ENCODE measurements around the gene HEPACAM.

The HEPACAM gene

GRCh38 chr11:124920356-124920755 is 15.5 kb downstream of the HEPACAM start:
- Histone ChIP-seq H4K5ac (ENCODE audit: low read length) (peak overlapping the region; percentile 59), H2BK120ac (ENCODE audit: low read depth, low read length) (no peak overlapping the region), H4K8ac (ENCODE audit: low read depth, low read length) (no peak overlapping the region), H2BK15ac (replicated peaks; ENCODE audit: low read depth) (no peak overlapping the region), H3K79me2 (ENCODE audit: control insufficient read depth, insufficient read depth, low read length) (no peaks in the 10 kb centered on the region), H3K4me3 (ENCODE audit: low read length) (no peak overlapping the region), H3K9ac (ENCODE audit: low read length) (peak overlapping the region; percentile 32), H3K18ac (ENCODE audit: low read length) (no peak overlapping the region), H3K56ac (ENCODE audit: low read length) (peak overlapping the region; percentile 56), H3K27ac (ENCODE audit: low read depth, low read length) (no peak overlapping the region), H2AK5ac (ENCODE audit: low read length) (no peak overlapping the region), H3K4me1 (ENCODE audit: control insufficient read depth, low read depth, low read length) (peaks cover 4% of the 10 kb centered on the region), H3K4ac (ENCODE audit: low read depth, low read length) (no peak overlapping the region), H3K27me3 (ENCODE audit: insufficient read depth, low read length, poor library complexity) (no peaks in the 10 kb centered on the region), H3K36me3 (ENCODE audit: control insufficient read depth, insufficient read depth, low read length) (no peaks in the 10 kb centered on the region), H2BK5ac (ENCODE audit: low read length) (no peak overlapping the region), H3K4me2 (ENCODE audit: low read length) (peak overlapping the region; percentile 25), H3K23ac (ENCODE audit: low read length) (no peak overlapping the region), H3K79me1 (ENCODE audit: low read length) (no peaks in the 10 kb centered on the region)
- no CpG with 5 or more reads among the region's 5 CpGs for WGBS (ENCODE audit: extremely low coverage, insufficient coverage, low lambda C conversion rate)
- no peak for DNase-seq

DNA sequence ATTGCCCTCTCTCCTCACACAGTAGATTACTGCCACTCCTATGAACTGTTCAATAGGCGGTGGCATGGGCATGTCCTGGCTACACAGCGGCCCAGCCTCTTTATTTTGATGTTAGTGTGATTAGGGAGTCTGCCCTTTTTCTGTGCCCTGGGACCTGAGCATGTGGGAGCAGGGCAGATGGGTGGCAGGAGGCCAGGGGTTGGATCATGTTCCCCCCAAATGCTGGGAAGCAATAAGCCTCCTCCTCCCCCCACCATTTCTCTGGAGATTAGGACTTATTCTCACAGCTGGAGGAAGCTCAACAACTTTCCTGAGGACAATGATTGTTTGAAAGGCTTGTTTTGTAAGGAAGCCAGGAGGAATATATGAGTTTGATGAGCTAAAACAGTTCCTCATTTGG is 15.9 kb downstream of the HEPACAM start:
- Histone ChIP-seq H4K5ac (ENCODE audit: low read length) (peak overlapping the region; percentile 59), H2BK5ac (ENCODE audit: low read length) (no peak overlapping the region), H3K27me3 (ENCODE audit: insufficient read depth, low read length, poor library complexity) (no peaks in the 10 kb centered on the region), H3K56ac (ENCODE audit: low read length) (no peak overlapping the region), H3K4ac (ENCODE audit: low read depth, low read length) (no peak overlapping the region), H2AK5ac (ENCODE audit: low read length) (no peak overlapping the region), H3K9ac (ENCODE audit: low read length) (no peak overlapping the region), H4K8ac (ENCODE audit: low read depth, low read length) (no peak overlapping the region), H3K4me3 (ENCODE audit: low read length) (no peak overlapping the region), H3K27ac (ENCODE audit: low read depth, low read length) (no peak overlapping the region), H3K79me2 (ENCODE audit: control insufficient read depth, insufficient read depth, low read length) (no peaks in the 10 kb centered on the region), H3K36me3 (ENCODE audit: control insufficient read depth, insufficient read depth, low read length) (no peaks in the 10 kb centered on the region), H3K18ac (ENCODE audit: low read length) (no peak overlapping the region), H3K79me1 (ENCODE audit: low read length) (no peaks in the 10 kb centered on the region), H3K4me2 (ENCODE audit: low read length) (no peak overlapping the region), H3K23ac (ENCODE audit: low read length) (no peak overlapping the region), H3K4me1 (ENCODE audit: control insufficient read depth, low read depth, low read length) (peaks cover 4% of the 10 kb centered on the region), H2BK15ac (replicated peaks; ENCODE audit: low read depth) (no peak overlapping the region), H2BK120ac (ENCODE audit: low read depth, low read length) (no peak overlapping the region)
- DNase-seq, result no peak
- WGBS (ENCODE audit: extremely low coverage, insufficient coverage, low lambda C conversion rate), result no CpG with 5 or more reads among the region's 2 CpGs

- H2BK5ac ChIP-seq (ENCODE audit: low read length), result no peak within 1 kb of the TSS
- no peak within 1 kb of the TSS for H3K56ac ChIP-seq (ENCODE audit: low read length)
- no peak within 1 kb of the TSS for H3K4ac ChIP-seq (ENCODE audit: low read depth, low read length)
- no peak within 1 kb of the TSS for H3K23ac ChIP-seq (ENCODE audit: low read length)
- no peak for DNase-seq
- no peak within 1 kb of the TSS for H2BK15ac ChIP-seq (replicated peaks; ENCODE audit: low read depth)
- no peaks in the 10 kb centered on the region for H3K79me1 ChIP-seq (ENCODE audit: low read length)
- H3K27ac ChIP-seq (ENCODE audit: low read depth, low read length), result no peak within 1 kb of the TSS
- no peak within 1 kb of the TSS for H2BK120ac ChIP-seq (ENCODE audit: low read depth, low read length)
- no peaks in the 10 kb centered on the region for H3K79me2 ChIP-seq (ENCODE audit: control insufficient read depth, insufficient read depth, low read length)
- H4K8ac ChIP-seq (ENCODE audit: low read depth, low read length), result no peak within 1 kb of the TSS
- no peak within 1 kb of the TSS for H4K5ac ChIP-seq (ENCODE audit: low read length)
- WGBS (ENCODE audit: extremely low coverage, insufficient coverage, low lambda C conversion rate), result 100% methylated on average over 3 of the region's 3 CpGs
- H3K18ac ChIP-seq (ENCODE audit: low read length), result no peak within 1 kb of the TSS
- peaks cover 4% of the 10 kb centered on the region for H3K4me1 ChIP-seq (ENCODE audit: control insufficient read depth, low read depth, low read length)
- H3K9ac ChIP-seq (ENCODE audit: low read length), result no peak within 1 kb of the TSS
- no peak within 1 kb of the TSS for H3K4me2 ChIP-seq (ENCODE audit: low read length)
- no peaks in the 10 kb centered on the region for H3K27me3 ChIP-seq (ENCODE audit: insufficient read depth, low read length, poor library complexity)
- no peak within 1 kb of the TSS for H2AK5ac ChIP-seq (ENCODE audit: low read length)
- H3K4me3 ChIP-seq (ENCODE audit: low read length), result no peak within 1 kb of the TSS
- H3K36me3 ChIP-seq (ENCODE audit: control insufficient read depth, insufficient read depth, low read length), result no peaks in the 10 kb centered on the region
Measured at GRCh38 chr11:124918950-124919349, 16.9 kb downstream of the HEPACAM start, which contains the start of gene HEPN1. Gene HEPN1, plus strand, starts transcription at chr11:124919250.

DNA sequence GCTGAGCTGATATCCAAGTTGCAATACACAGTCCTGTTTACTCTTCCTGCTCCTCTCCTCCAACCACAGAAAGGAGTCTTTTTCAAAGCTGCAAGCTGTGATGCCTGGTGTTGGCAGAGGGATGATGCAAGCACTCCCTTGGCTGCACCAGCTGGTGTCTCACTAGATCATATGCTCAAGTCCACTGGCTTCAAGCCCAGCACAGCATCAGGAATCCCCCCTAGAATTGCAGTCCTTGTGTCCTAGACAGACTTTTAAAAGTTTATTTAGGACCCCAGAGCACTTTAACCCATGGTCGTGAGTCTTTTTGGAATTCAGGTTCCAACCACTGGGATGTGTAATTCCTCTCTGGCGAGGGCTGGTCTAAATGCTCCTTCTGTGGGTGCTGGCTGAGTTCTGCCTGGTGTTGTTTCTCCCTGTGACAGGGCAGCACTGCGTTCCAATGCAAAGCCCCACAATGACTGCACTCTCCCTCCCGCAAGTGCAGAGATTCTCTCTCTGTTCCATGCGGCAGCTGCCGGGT is 18.7 kb downstream of the HEPACAM start:
- peak; percentile 27 for DNase-seq
- Histone ChIP-seq H2BK15ac (replicated peaks; ENCODE audit: low read depth) (no peak overlapping the region), H3K9ac (ENCODE audit: low read length) (no peak overlapping the region), H3K36me3 (ENCODE audit: control insufficient read depth, insufficient read depth, low read length) (no peaks in the 10 kb centered on the region), H3K79me2 (ENCODE audit: control insufficient read depth, insufficient read depth, low read length) (no peaks in the 10 kb centered on the region), H2BK120ac (ENCODE audit: low read depth, low read length) (no peak overlapping the region), H4K8ac (ENCODE audit: low read depth, low read length) (no peak overlapping the region), H3K56ac (ENCODE audit: low read length) (no peak overlapping the region), H3K27me3 (ENCODE audit: insufficient read depth, low read length, poor library complexity) (no peaks in the 10 kb centered on the region), H3K4me2 (ENCODE audit: low read length) (no peak overlapping the region), H3K4me1 (ENCODE audit: control insufficient read depth, low read depth, low read length) (peaks cover 4% of the 10 kb centered on the region), H2AK5ac (ENCODE audit: low read length) (no peak overlapping the region), H4K5ac (ENCODE audit: low read length) (no peak overlapping the region), H3K23ac (ENCODE audit: low read length) (no peak overlapping the region), H3K18ac (ENCODE audit: low read length) (no peak overlapping the region), H2BK5ac (ENCODE audit: low read length) (no peak overlapping the region), H3K4ac (ENCODE audit: low read depth, low read length) (no peak overlapping the region), H3K79me1 (ENCODE audit: low read length) (no peaks in the 10 kb centered on the region), H3K4me3 (ENCODE audit: low read length) (no peak overlapping the region), H3K27ac (ENCODE audit: low read depth, low read length) (no peak overlapping the region)
- WGBS (ENCODE audit: extremely low coverage, insufficient coverage, low lambda C conversion rate), result no CpG with 5 or more reads among the region's 6 CpGs

DNA sequence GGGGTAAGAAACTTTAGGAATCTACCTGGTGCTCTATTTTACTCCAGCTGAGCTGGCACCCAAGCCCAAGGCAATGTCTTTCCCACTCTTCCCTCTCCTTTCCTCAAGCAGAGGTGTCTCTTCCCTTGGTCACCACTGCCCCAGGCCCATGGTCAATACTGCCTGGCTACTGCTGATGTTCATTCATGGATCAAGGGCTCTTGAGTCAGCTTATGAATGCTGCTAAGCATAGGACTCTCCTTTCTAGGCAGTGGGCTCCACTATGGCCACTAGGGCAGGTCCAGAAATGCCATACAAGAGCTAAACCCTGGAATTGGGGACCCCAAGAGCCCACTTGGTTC is 19.5 kb downstream of the HEPACAM start:
- H3K4me1 ChIP-seq (ENCODE audit: control insufficient read depth, low read depth, low read length), result peaks cover 2% of the 10 kb centered on the region
- no peak overlapping the region for H3K4me2 ChIP-seq (ENCODE audit: low read length)
- H2BK15ac ChIP-seq (replicated peaks; ENCODE audit: low read depth), result no peak overlapping the region
- no peak overlapping the region for H3K4me3 ChIP-seq (ENCODE audit: low read length)
- no peak overlapping the region for H3K4ac ChIP-seq (ENCODE audit: low read depth, low read length)
- H3K36me3 ChIP-seq (ENCODE audit: control insufficient read depth, insufficient read depth, low read length), result no peaks in the 10 kb centered on the region
- no peak overlapping the region for H3K23ac ChIP-seq (ENCODE audit: low read length)
- H2BK120ac ChIP-seq (ENCODE audit: low read depth, low read length), result no peak overlapping the region
- no peak overlapping the region for H4K8ac ChIP-seq (ENCODE audit: low read depth, low read length)
- H3K79me2 ChIP-seq (ENCODE audit: control insufficient read depth, insufficient read depth, low read length), result no peaks in the 10 kb centered on the region
- H3K9ac ChIP-seq (ENCODE audit: low read length), result no peak overlapping the region
- no peak overlapping the region for H2AK5ac ChIP-seq (ENCODE audit: low read length)
- DNase-seq, result no peak
- H3K18ac ChIP-seq (ENCODE audit: low read length), result no peak overlapping the region
- no peaks in the 10 kb centered on the region for H3K79me1 ChIP-seq (ENCODE audit: low read length)
- H3K56ac ChIP-seq (ENCODE audit: low read length), result no peak overlapping the region
- no peak overlapping the region for H3K27ac ChIP-seq (ENCODE audit: low read depth, low read length)
- no peak overlapping the region for H4K5ac ChIP-seq (ENCODE audit: low read length)
- no peak overlapping the region for H2BK5ac ChIP-seq (ENCODE audit: low read length)
- H3K27me3 ChIP-seq (ENCODE audit: insufficient read depth, low read length, poor library complexity), result no peaks in the 10 kb centered on the region

DNA sequence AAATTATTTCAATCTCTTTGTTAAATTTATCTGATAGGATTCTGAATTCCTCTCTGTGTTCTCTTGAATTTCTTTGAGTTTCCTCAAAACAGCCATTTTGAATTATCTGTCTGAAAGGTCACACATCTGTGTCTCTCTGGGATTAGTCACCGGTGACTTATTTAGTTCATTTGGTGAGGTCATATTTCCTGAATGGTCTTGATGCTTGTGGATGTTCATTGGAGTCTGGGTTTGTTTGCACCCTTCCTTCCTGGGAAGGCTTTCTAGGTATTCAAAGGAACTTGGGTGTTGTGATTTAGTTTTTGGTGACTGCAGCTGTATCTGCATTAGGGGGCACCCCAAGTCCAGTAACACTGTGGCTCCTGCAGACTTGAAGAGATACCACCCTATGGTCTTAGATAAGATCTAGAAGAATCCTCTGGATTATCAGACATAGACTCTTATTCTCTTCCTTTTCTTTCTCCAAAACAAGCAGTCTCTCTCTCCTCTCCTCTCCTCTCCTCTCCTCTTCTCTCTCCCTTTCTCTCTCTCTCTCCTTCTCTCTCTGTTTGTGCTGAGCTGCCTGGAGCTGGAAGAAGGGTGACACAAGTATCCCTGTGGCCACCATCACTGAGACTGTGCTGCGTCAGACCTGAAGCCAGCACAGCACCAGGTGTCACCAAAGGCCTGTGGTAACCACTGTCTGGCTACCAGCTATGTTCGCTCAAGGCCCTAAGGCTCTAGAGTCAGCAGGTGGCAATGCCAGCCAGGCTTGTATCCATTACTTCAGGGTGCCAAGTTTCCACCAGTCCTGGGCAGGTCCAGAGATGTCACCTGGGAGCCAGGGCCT is 20.1 kb downstream of the HEPACAM start:
- no peak overlapping the region for H2AK5ac ChIP-seq (ENCODE audit: low read length)
- H2BK15ac ChIP-seq (replicated peaks; ENCODE audit: low read depth), result no peak overlapping the region
- no peak overlapping the region for H2BK5ac ChIP-seq (ENCODE audit: low read length)
- no peaks in the 10 kb centered on the region for H3K27me3 ChIP-seq (ENCODE audit: insufficient read depth, low read length, poor library complexity)
- no peak overlapping the region for H4K5ac ChIP-seq (ENCODE audit: low read length)
- WGBS (ENCODE audit: extremely low coverage, insufficient coverage, low lambda C conversion rate), result no CpG with 5 or more reads among the region's 3 CpGs
- no peak for DNase-seq
- peaks cover 2% of the 10 kb centered on the region for H3K4me1 ChIP-seq (ENCODE audit: control insufficient read depth, low read depth, low read length)
- no peak overlapping the region for H3K4me3 ChIP-seq (ENCODE audit: low read length)
- H3K9ac ChIP-seq (ENCODE audit: low read length), result no peak overlapping the region
- H3K27ac ChIP-seq (ENCODE audit: low read depth, low read length), result no peak overlapping the region
- H4K8ac ChIP-seq (ENCODE audit: low read depth, low read length), result no peak overlapping the region
- H2BK120ac ChIP-seq (ENCODE audit: low read depth, low read length), result no peak overlapping the region
- H3K4me2 ChIP-seq (ENCODE audit: low read length), result no peak overlapping the region
- no peak overlapping the region for H3K56ac ChIP-seq (ENCODE audit: low read length)
- no peaks in the 10 kb centered on the region for H3K36me3 ChIP-seq (ENCODE audit: control insufficient read depth, insufficient read depth, low read length)
- no peak overlapping the region for H3K4ac ChIP-seq (ENCODE audit: low read depth, low read length)
- H3K79me2 ChIP-seq (ENCODE audit: control insufficient read depth, insufficient read depth, low read length), result no peaks in the 10 kb centered on the region
- H3K23ac ChIP-seq (ENCODE audit: low read length), result no peak overlapping the region
- no peaks in the 10 kb centered on the region for H3K79me1 ChIP-seq (ENCODE audit: low read length)
- H3K18ac ChIP-seq (ENCODE audit: low read length), result no peak overlapping the region

Data from mesendoderm (in vitro differentiated cells).